ENCODE data around the gene MXI1.

GRCh38 chr10:110192552-110192951 is 14.9 kb upstream of the MXI1 start:
- TF ChIP-seq POLR2A (IDR thresholded peaks at IDR 0.05) (no peak), CTCF (IDR thresholded peaks at IDR 0.05) (no peak)

Data from uterus (tissue), 2 donors.